ENCODE measurements around the gene CREG2. TPM values are rescaled to one million over a fixed set of nuclear protein-coding genes. Genes with fewer than 3 reads are reported as not detected.

Gene CREG2
- polyA plus RNA-seq, 1 donor = 4.3 TPM

- H3K36me3 ChIP-seq (ENCODE audit: control insufficient read depth, insufficient read depth, low read length) = peaks cover 3% of the 10 kb centered on the region
- H3K4me1 ChIP-seq (ENCODE audit: control insufficient read depth, insufficient read depth, low read length) = no peaks in the 10 kb centered on the region
- H3K9me3 ChIP-seq (ENCODE audit: control insufficient read depth, low read depth, low read length) = no peaks in the 10 kb centered on the region
- 72% methylated on average over 3 of the region's 6 CpGs for WGBS (ENCODE audit: insufficient coverage, low lambda C conversion rate)
- no peaks in the 10 kb centered on the region for H3K27me3 ChIP-seq (ENCODE audit: control insufficient read depth, insufficient read depth, low read length)
- peak overlapping the region; percentile 24 for H3K27ac ChIP-seq (ENCODE audit: low read length)
- DNase-seq = peak; percentile 28 to 62
- no peak overlapping the region for H3K4me3 ChIP-seq (ENCODE audit: low read length)
Measured at GRCh38 chr2:101299604-101300003, 87.7 kb downstream of the CREG2 start.

DNA sequence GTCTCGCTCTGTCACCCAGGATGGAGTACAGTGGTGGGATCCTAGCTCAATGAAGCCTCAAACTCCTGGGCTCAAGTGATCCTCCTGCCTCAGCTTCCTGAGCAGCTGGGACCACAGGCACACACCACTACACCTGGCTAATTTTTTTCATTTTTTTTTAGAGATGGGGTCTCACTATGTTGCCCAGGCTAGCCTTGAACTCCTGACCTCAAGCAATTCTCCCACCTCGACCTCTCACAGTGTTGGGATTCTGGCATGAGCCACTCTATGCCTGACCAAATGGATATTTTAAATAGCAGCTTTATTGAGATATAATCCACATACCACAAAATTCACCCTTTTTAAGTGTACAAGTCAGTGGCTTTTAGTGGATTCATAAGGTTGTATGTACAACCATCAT, 89.9 kb downstream of the CREG2 start:
- DNase-seq = no peak
- no peaks in the 10 kb centered on the region for H3K4me1 ChIP-seq (ENCODE audit: control insufficient read depth, insufficient read depth, low read length)
- no peaks in the 10 kb centered on the region for H3K27me3 ChIP-seq (ENCODE audit: control insufficient read depth, insufficient read depth, low read length)
- no peaks in the 10 kb centered on the region for H3K9me3 ChIP-seq (ENCODE audit: control insufficient read depth, low read depth, low read length)
- WGBS (ENCODE audit: insufficient coverage, low lambda C conversion rate) = no CpG with 5 or more reads among the region's 2 CpGs
- no peak overlapping the region for H3K4me3 ChIP-seq (ENCODE audit: low read length)
- peaks cover 14% of the 10 kb centered on the region for H3K36me3 ChIP-seq (ENCODE audit: control insufficient read depth, insufficient read depth, low read length)
- H3K27ac ChIP-seq (ENCODE audit: low read length) = no peak overlapping the region

DNA sequence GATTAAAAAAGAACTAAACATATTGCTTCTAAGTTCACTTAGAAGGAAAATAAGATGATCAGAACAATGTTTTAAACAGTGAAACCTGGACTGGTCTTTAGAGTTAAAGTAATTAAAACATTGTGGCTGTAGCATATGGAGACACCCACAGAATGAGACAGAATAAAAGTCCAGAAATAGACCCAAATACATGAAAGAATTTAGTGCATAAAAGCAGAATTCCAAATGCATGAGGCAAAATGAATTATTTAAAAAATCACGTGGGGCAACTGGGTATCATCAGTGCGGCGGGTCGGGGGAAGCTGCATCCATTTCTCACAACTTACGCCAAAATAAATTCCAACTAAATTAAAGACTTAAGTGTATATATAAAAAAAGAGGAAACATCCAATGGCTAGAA, 90.9 kb downstream of the CREG2 start:
- WGBS (ENCODE audit: insufficient coverage, low lambda C conversion rate) = no CpG with 5 or more reads among the region's 5 CpGs

GRCh38 chr2:101295895-101296294, 91.4 kb downstream of the CREG2 start:
- no CpG with 5 or more reads among the region's 2 CpGs for WGBS (ENCODE audit: insufficient coverage, low lambda C conversion rate)
- no peaks in the 10 kb centered on the region for H3K4me1 ChIP-seq (ENCODE audit: control insufficient read depth, insufficient read depth, low read length)

More for the DNA sequence above, 90.9 kb downstream of the CREG2 start:
- DNase-seq = no peak
- Histone ChIP-seq H3K9me3 (ENCODE audit: control insufficient read depth, low read depth, low read length) (no peaks in the 10 kb centered on the region), H3K36me3 (ENCODE audit: control insufficient read depth, insufficient read depth, low read length) (peaks cover 17% of the 10 kb centered on the region), H3K4me3 (ENCODE audit: low read length) (no peak overlapping the region), H3K27ac (ENCODE audit: low read length) (no peak overlapping the region), H3K27me3 (ENCODE audit: control insufficient read depth, insufficient read depth, low read length) (no peaks in the 10 kb centered on the region), H3K4me1 (ENCODE audit: control insufficient read depth, insufficient read depth, low read length) (no peaks in the 10 kb centered on the region)

More at GRCh38 chr2:101295895-101296294, 91.4 kb downstream of the CREG2 start:
- Histone ChIP-seq H3K36me3 (ENCODE audit: control insufficient read depth, insufficient read depth, low read length) (peaks cover 17% of the 10 kb centered on the region), H3K27me3 (ENCODE audit: control insufficient read depth, insufficient read depth, low read length) (no peaks in the 10 kb centered on the region), H3K9me3 (ENCODE audit: control insufficient read depth, low read depth, low read length) (no peaks in the 10 kb centered on the region), H3K4me3 (ENCODE audit: low read length) (no peak overlapping the region), H3K27ac (ENCODE audit: low read length) (no peak overlapping the region)
- no peak for DNase-seq

Other genes with a start within 250 kb of the CREG2 start
- gene TBC1D8, start 236.1 kb downstream of the CREG2 start, polyA plus RNA-seq = 17.3 TPM
- 51.8 TPM for gene CNOT11, start 134.6 kb downstream of the CREG2 start, polyA plus RNA-seq
- 68.9 TPM for gene RNF149, start 78.8 kb downstream of the CREG2 start, polyA plus RNA-seq
- gene RFX8, start 87.6 kb upstream of the CREG2 start, polyA plus RNA-seq = 0.39 TPM

All from large intestine (tissue), 3 donors.